ENCODE data around the gene ZNF280B.

DNA sequence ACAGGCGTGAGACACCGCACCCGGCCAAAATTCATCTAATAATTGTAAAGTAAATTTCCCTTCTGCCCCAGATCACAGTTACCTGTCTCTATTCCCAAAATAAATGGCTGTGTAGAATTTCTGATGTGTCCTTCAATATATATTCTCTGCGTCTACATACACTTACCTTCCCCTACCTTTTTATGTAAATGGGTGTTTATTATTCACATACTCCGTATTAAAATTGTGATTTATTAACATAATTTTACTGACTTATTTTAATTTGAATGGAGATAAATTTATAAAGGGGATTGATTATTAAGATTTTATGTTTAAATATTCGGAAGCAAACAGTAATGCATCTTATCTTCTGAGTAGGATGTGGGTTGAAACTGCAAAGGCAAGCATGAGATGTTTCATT lies 28.0 kb upstream of the ZNF280B start:
- TF ChIP-seq, protein P1, sequence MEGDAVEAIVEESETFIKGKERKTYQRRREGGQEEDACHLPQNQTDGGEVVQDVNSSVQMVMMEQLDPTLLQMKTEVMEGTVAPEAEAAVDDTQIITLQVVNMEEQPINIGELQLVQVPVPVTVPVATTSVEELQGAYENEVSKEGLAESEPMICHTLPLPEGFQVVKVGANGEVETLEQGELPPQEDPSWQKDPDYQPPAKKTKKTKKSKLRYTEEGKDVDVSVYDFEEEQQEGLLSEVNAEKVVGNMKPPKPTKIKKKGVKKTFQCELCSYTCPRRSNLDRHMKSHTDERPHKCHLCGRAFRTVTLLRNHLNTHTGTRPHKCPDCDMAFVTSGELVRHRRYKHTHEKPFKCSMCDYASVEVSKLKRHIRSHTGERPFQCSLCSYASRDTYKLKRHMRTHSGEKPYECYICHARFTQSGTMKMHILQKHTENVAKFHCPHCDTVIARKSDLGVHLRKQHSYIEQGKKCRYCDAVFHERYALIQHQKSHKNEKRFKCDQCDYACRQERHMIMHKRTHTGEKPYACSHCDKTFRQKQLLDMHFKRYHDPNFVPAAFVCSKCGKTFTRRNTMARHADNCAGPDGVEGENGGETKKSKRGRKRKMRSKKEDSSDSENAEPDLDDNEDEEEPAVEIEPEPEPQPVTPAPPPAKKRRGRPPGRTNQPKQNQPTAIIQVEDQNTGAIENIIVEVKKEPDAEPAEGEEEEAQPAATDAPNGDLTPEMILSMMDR (IDR thresholded peaks at IDR 0.05): no peak
- no peak for TF ChIP-seq FOXJ3 (CRISPR knock-in tag; IDR thresholded peaks at IDR 0.05; ENCODE audit: borderline replicate concordance)
- TF ChIP-seq, protein P2, sequence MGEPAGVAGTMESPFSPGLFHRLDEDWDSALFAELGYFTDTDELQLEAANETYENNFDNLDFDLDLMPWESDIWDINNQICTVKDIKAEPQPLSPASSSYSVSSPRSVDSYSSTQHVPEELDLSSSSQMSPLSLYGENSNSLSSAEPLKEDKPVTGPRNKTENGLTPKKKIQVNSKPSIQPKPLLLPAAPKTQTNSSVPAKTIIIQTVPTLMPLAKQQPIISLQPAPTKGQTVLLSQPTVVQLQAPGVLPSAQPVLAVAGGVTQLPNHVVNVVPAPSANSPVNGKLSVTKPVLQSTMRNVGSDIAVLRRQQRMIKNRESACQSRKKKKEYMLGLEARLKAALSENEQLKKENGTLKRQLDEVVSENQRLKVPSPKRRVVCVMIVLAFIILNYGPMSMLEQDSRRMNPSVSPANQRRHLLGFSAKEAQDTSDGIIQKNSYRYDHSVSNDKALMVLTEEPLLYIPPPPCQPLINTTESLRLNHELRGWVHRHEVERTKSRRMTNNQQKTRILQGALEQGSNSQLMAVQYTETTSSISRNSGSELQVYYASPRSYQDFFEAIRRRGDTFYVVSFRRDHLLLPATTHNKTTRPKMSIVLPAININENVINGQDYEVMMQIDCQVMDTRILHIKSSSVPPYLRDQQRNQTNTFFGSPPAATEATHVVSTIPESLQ (CRISPR knock-in tag; IDR thresholded peaks at IDR 0.05): no peak
- TF ChIP-seq, protein P3, sequence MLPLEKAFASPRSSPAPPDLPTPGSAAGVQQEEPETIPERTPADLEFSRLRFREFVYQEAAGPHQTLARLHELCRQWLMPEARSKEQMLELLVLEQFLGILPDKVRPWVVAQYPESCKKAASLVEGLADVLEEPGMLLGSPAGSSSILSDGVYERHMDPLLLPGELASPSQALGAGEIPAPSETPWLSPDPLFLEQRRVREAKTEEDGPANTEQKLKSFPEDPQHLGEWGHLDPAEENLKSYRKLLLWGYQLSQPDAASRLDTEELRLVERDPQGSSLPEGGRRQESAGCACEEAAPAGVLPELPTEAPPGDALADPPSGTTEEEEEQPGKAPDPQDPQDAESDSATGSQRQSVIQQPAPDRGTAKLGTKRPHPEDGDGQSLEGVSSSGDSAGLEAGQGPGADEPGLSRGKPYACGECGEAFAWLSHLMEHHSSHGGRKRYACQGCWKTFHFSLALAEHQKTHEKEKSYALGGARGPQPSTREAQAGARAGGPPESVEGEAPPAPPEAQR (CRISPR knock-in tag; IDR thresholded peaks at IDR 0.05): no peak
- no peak for TF ChIP-seq SMAD3 (CRISPR knock-in tag; IDR thresholded peaks at IDR 0.05; ENCODE audit: borderline replicate concordance)
- TF ChIP-seq, protein P4, sequence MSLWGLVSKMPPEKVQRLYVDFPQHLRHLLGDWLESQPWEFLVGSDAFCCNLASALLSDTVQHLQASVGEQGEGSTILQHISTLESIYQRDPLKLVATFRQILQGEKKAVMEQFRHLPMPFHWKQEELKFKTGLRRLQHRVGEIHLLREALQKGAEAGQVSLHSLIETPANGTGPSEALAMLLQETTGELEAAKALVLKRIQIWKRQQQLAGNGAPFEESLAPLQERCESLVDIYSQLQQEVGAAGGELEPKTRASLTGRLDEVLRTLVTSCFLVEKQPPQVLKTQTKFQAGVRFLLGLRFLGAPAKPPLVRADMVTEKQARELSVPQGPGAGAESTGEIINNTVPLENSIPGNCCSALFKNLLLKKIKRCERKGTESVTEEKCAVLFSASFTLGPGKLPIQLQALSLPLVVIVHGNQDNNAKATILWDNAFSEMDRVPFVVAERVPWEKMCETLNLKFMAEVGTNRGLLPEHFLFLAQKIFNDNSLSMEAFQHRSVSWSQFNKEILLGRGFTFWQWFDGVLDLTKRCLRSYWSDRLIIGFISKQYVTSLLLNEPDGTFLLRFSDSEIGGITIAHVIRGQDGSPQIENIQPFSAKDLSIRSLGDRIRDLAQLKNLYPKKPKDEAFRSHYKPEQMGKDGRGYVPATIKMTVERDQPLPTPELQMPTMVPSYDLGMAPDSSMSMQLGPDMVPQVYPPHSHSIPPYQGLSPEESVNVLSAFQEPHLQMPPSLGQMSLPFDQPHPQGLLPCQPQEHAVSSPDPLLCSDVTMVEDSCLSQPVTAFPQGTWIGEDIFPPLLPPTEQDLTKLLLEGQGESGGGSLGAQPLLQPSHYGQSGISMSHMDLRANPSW (CRISPR knock-in tag; conservative IDR thresholded peaks at IDR 0.05; ENCODE audit: low read depth): no peak
- no peak for TF ChIP-seq TEAD1 (CRISPR knock-in tag; IDR thresholded peaks at IDR 0.05)
- TF ChIP-seq, protein P5, sequence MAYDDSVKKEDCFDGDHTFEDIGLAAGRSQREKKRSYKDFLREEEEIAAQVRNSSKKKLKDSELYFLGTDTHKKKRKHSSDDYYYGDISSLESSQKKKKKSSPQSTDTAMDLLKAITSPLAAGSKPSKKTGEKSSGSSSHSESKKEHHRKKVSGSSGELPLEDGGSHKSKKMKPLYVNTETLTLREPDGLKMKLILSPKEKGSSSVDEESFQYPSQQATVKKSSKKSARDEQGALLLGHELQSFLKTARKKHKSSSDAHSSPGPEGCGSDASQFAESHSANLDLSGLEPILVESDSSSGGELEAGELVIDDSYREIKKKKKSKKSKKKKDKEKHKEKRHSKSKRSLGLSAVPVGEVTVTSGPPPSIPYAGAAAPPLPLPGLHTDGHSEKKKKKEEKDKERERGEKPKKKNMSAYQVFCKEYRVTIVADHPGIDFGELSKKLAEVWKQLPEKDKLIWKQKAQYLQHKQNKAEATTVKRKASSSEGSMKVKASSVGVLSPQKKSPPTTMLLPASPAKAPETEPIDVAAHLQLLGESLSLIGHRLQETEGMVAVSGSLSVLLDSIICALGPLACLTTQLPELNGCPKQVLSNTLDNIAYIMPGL (CRISPR knock-in tag; IDR thresholded peaks at IDR 0.05): no peak
- TF ChIP-seq OVOL2 (CRISPR knock-in tag; IDR thresholded peaks at IDR 0.05; ENCODE audit: borderline replicate concordance): no peak
- TF ChIP-seq, protein P6, sequence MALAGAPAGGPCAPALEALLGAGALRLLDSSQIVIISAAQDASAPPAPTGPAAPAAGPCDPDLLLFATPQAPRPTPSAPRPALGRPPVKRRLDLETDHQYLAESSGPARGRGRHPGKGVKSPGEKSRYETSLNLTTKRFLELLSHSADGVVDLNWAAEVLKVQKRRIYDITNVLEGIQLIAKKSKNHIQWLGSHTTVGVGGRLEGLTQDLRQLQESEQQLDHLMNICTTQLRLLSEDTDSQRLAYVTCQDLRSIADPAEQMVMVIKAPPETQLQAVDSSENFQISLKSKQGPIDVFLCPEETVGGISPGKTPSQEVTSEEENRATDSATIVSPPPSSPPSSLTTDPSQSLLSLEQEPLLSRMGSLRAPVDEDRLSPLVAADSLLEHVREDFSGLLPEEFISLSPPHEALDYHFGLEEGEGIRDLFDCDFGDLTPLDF (CRISPR knock-in tag; IDR thresholded peaks at IDR 0.05): no peak
- no peak for TF ChIP-seq ELF4 (CRISPR knock-in tag; IDR thresholded peaks at IDR 0.05; ENCODE audit: low read depth)
- TF ChIP-seq, protein P7, sequence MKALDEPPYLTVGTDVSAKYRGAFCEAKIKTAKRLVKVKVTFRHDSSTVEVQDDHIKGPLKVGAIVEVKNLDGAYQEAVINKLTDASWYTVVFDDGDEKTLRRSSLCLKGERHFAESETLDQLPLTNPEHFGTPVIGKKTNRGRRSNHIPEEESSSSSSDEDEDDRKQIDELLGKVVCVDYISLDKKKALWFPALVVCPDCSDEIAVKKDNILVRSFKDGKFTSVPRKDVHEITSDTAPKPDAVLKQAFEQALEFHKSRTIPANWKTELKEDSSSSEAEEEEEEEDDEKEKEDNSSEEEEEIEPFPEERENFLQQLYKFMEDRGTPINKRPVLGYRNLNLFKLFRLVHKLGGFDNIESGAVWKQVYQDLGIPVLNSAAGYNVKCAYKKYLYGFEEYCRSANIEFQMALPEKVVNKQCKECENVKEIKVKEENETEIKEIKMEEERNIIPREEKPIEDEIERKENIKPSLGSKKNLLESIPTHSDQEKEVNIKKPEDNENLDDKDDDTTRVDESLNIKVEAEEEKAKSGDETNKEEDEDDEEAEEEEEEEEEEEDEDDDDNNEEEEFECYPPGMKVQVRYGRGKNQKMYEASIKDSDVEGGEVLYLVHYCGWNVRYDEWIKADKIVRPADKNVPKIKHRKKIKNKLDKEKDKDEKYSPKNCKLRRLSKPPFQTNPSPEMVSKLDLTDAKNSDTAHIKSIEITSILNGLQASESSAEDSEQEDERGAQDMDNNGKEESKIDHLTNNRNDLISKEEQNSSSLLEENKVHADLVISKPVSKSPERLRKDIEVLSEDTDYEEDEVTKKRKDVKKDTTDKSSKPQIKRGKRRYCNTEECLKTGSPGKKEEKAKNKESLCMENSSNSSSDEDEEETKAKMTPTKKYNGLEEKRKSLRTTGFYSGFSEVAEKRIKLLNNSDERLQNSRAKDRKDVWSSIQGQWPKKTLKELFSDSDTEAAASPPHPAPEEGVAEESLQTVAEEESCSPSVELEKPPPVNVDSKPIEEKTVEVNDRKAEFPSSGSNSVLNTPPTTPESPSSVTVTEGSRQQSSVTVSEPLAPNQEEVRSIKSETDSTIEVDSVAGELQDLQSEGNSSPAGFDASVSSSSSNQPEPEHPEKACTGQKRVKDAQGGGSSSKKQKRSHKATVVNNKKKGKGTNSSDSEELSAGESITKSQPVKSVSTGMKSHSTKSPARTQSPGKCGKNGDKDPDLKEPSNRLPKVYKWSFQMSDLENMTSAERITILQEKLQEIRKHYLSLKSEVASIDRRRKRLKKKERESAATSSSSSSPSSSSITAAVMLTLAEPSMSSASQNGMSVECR (CRISPR knock-in tag; IDR thresholded peaks at IDR 0.05; ENCODE audit: borderline replicate concordance): no peak

Data from WTC11 (cell line).